GM21526 (cell line): ENCODE data around the gene EI24.
"Not testable (repeated sequence)": the region's sequence is repeated elsewhere in the genome, so short reads cannot be mapped to it uniquely, and the experiment has no call there.

Experiments used
- ATAC-seq: cut with Tn5 transposase; IDR thresholded peaks from one replicate; pipeline ENCODE4 v1.9.1; 2021; ENCODE audit warnings: moderate library complexity; ENCODE audit not compliant: unreplicated experiment, low FRiP score

EI24 gene

GRCh38 chr11:125577181-125577580 is 7.9 kb downstream of the EI24 start:
- ATAC-seq: not testable (repeated sequence)

- no peak for ATAC-seq
These were observed 9.5 kb downstream of the EI24 start for GRCh38 chr11:125578783-125579182.

- ATAC-seq: no peak
These were observed 10.5 kb downstream of the EI24 start for GRCh38 chr11:125579811-125580210.

GRCh38 chr11:125583496-125583895 is 14.2 kb downstream of the EI24 start:
- no peak for ATAC-seq

- ATAC-seq: no peak
These were observed 16.2 kb downstream of the EI24 start for GRCh38 chr11:125585487-125585886.

GRCh38 chr11:125586623-125587022 is 17.3 kb downstream of the EI24 start:
- ATAC-seq: no peak

- ATAC-seq: no peak
These were observed 18.2 kb downstream of the EI24 start for GRCh38 chr11:125587480-125587879.

GRCh38 chr11:125588505-125588904 is 19.2 kb downstream of the EI24 start:
- no peak for ATAC-seq

GRCh38 chr11:125591649-125592304 is 22.5 kb downstream of the EI24 start:
- ATAC-seq: peak; percentile 20

GRCh38 chr11:125592305-125593113 is 23.2 kb downstream of the EI24 start, which contains the start of gene STT3A:
Gene STT3A (plus strand): TSS chr11:125592852. CDS start chr11:125595916, 3,064 bp downstream.
- peak; percentile 97 for ATAC-seq

GRCh38 chr11:125593114-125593820 is 24.0 kb downstream of the EI24 start:
- no peak for ATAC-seq

GRCh38 chr11:125594958-125595357 is 25.7 kb downstream of the EI24 start:
- ATAC-seq: no peak

GRCh38 chr11:125600663-125601062 is 31.4 kb downstream of the EI24 start:
- ATAC-seq: no peak

GRCh38 chr11:125603207-125603606 is 33.9 kb downstream of the EI24 start:
- ATAC-seq: no peak

GRCh38 chr11:125605417-125605816 is 36.1 kb downstream of the EI24 start:
- ATAC-seq: no peak

GRCh38 chr11:125609545-125609944 is 40.3 kb downstream of the EI24 start:
- ATAC-seq: no peak

- ATAC-seq: no peak
These were observed 49.1 kb downstream of the EI24 start for GRCh38 chr11:125618383-125618782.

GRCh38 chr11:125621995-125622394 is 52.7 kb downstream of the EI24 start:
- ATAC-seq: no peak

GRCh38 chr11:125623064-125623463 is 53.8 kb downstream of the EI24 start:
- ATAC-seq: no peak

- no peak for ATAC-seq
These were observed 55.5 kb downstream of the EI24 start, which contains the start of gene CHEK1 for GRCh38 chr11:125624756-125625213. Gene CHEK1 (plus strand): TSS chr11:125625163. CDS start chr11:125626769, 1,606 bp downstream.

GRCh38 chr11:125625225-125625629 is 56.0 kb downstream of the EI24 start:
- no peak for ATAC-seq
